HEK293 (cell line): Measurements from ENCODE around the gene MMAB.

ENCODE experiments used
- CTCF ChIA-PET: fragments of 350-600 bp; formaldehyde crosslinking; extraction: SDS; loops from one replicate; lab custom pipeline; 2021; ENCODE audit warnings: antibody characterized with exemption; lab: Yijun Ruan, JAX
- POLR2A ChIA-PET: fragments of 300-600 bp; formaldehyde crosslinking; extraction: SDS; loops from one replicate; lab custom pipeline; 2020; ENCODE audit warnings: antibody characterized with exemption, inconsistent platforms; lab: Yijun Ruan, JAX
- H3K27ac ChIP-seq: fragments of 200-500 bp; sonication (Bioruptor generic); 2 replicates; pipeline ENCODE4 v1.5.1; 2014; ENCODE audit warnings: low read depth, low read length, control low read depth, inconsistent platforms; ENCODE audit errors: extremely low read depth
- H3K36me3 ChIP-seq, 2 experiments: fragments of 200-500 bp in 1 of 2; sonication (Bioruptor generic) in 1 of 2; 1 replicate in 1 of 2; 2 replicates in 1 of 2; pipeline ENCODE4 v1.5.1; 2014 to 2017; ENCODE audit warnings: inconsistent platforms in 2 of 2, low read length in 2 of 2; ENCODE audit not compliant: control insufficient read depth in 2 of 2, insufficient read depth in 1 of 2
- H3K4me1 ChIP-seq: fragments of 200-500 bp; sonication (Bioruptor generic); 2 replicates; pipeline ENCODE4 v1.5.1; 2014; ENCODE audit warnings: mild to moderate bottlenecking, low read length, inconsistent platforms; ENCODE audit not compliant: control insufficient read depth, insufficient read depth
- H3K4me3 ChIP-seq: 2 replicates; pipeline ENCODE4 v1.5.1; 2011; ENCODE audit warnings: low read depth, mild to moderate bottlenecking, control low read depth, low read length, moderate library complexity
- H3K9me3 ChIP-seq: fragments of 200-500 bp; sonication (Bioruptor generic); 2 replicates; pipeline ENCODE4 v1.5.1; 2014; ENCODE audit warnings: low read depth, low read length, inconsistent platforms; ENCODE audit not compliant: control insufficient read depth, insufficient read depth
- ATF2 ChIP-seq: fragments of 450-650 bp; formaldehyde crosslinking; IDR thresholded peaks from 2 replicates; pipeline ENCODE4 v1.5.1; 2016; ENCODE audit warnings: missing biosample characterization, missing genetic modification characterization, low read depth
- BCL11A ChIP-seq: fragments of 450-650 bp; formaldehyde crosslinking; IDR thresholded peaks from 2 replicates; pipeline ENCODE4 v1.5.1; 2016; ENCODE audit warnings: low read depth, missing biosample characterization, missing genetic modification characterization
- GLIS1 ChIP-seq: fragments of 450-650 bp; formaldehyde crosslinking; IDR thresholded peaks from 2 replicates; pipeline ENCODE4 v1.5.1; 2016; ENCODE audit warnings: missing biosample characterization, missing genetic modification characterization
- GLIS2 ChIP-seq: fragments of 450-650 bp; formaldehyde crosslinking; IDR thresholded peaks from 2 replicates; pipeline ENCODE4 v1.5.1; 2016; ENCODE audit warnings: missing biosample characterization, missing genetic modification characterization
- PATZ1 ChIP-seq: fragments of 450-650 bp; formaldehyde crosslinking; IDR thresholded peaks from 2 replicates; pipeline ENCODE4 v1.5.1; 2016; ENCODE audit warnings: missing biosample characterization, missing genetic modification characterization
- PRDM10 ChIP-seq: fragments of 450-650 bp; formaldehyde crosslinking; IDR thresholded peaks from 2 replicates; pipeline ENCODE4 v1.5.1; 2016; ENCODE audit warnings: missing biosample characterization, missing genetic modification characterization
- SCRT1 ChIP-seq: fragments of 450-650 bp; formaldehyde crosslinking; IDR thresholded peaks from 2 replicates; pipeline ENCODE4 v1.5.1; 2016; ENCODE audit warnings: missing biosample characterization, missing genetic modification characterization, borderline replicate concordance
- SCRT2 ChIP-seq: fragments of 450-650 bp; formaldehyde crosslinking; IDR thresholded peaks from 2 replicates; pipeline ENCODE4 v1.5.1; 2016; ENCODE audit warnings: missing biosample characterization, missing genetic modification characterization
- SP3 ChIP-seq: fragments of 450-650 bp; formaldehyde crosslinking; IDR thresholded peaks from 2 replicates; pipeline ENCODE4 v1.5.1; 2016; ENCODE audit warnings: missing biosample characterization, missing genetic modification characterization
- ZBTB20 ChIP-seq: fragments of 450-650 bp; formaldehyde crosslinking; IDR thresholded peaks from 2 replicates; pipeline ENCODE4 v1.5.1; 2016; ENCODE audit warnings: missing biosample characterization, missing genetic modification characterization
- ZIC2 ChIP-seq: fragments of 450-650 bp; formaldehyde crosslinking; IDR thresholded peaks from 2 replicates; pipeline ENCODE4 v1.5.1; 2016; ENCODE audit warnings: missing biosample characterization, missing genetic modification characterization
- ZNF157 ChIP-seq: fragments of 450-650 bp; formaldehyde crosslinking; IDR thresholded peaks from 2 replicates; pipeline ENCODE4 v1.5.1; 2016; ENCODE audit warnings: missing biosample characterization, missing genetic modification characterization
- ZNF184 ChIP-seq: fragments of 450-650 bp; IDR thresholded peaks from 2 replicates; pipeline ENCODE4 v1.5.1; 2018; ENCODE audit warnings: missing biosample characterization, mild to moderate bottlenecking, missing genetic modification characterization
- ZNF26 ChIP-seq: fragments of 450-650 bp; formaldehyde crosslinking; IDR thresholded peaks from 2 replicates; pipeline ENCODE4 v1.5.1; 2016; ENCODE audit warnings: missing biosample characterization, missing genetic modification characterization
- ZNF423 ChIP-seq: fragments of 450-650 bp; formaldehyde crosslinking; IDR thresholded peaks from 2 replicates; pipeline ENCODE4 v1.5.1; 2016; ENCODE audit warnings: missing biosample characterization, missing genetic modification characterization
- ZNF530 ChIP-seq: fragments of 450-650 bp; formaldehyde crosslinking; IDR thresholded peaks from 2 replicates; pipeline ENCODE4 v1.5.1; 2016; ENCODE audit warnings: low read depth, missing biosample characterization, missing genetic modification characterization
- ZNF624 ChIP-seq: fragments of 450-650 bp; formaldehyde crosslinking; IDR thresholded peaks from 2 replicates; pipeline ENCODE4 v1.5.1; 2017; ENCODE audit warnings: missing biosample characterization, missing genetic modification characterization
- ZNF660 ChIP-seq: fragments of 450-650 bp; IDR thresholded peaks from 2 replicates; pipeline ENCODE4 v1.5.1; 2018; ENCODE audit warnings: missing biosample characterization, mild to moderate bottlenecking, missing genetic modification characterization
- ZNF777 ChIP-seq: fragments of 450-650 bp; formaldehyde crosslinking; IDR thresholded peaks from 2 replicates; pipeline ENCODE4 v1.5.1; 2017; ENCODE audit warnings: missing biosample characterization, missing genetic modification characterization, borderline replicate concordance
- ZNF843 ChIP-seq: fragments of 450-650 bp; formaldehyde crosslinking; IDR thresholded peaks from 2 replicates; pipeline ENCODE4 v1.5.1; 2016; ENCODE audit warnings: missing biosample characterization, missing genetic modification characterization
- ZSCAN23 ChIP-seq: fragments of 450-650 bp; formaldehyde crosslinking; IDR thresholded peaks from 2 replicates; pipeline ENCODE4 v1.5.1; 2016; ENCODE audit warnings: missing biosample characterization, missing genetic modification characterization

The MMAB gene

GRCh38 chr12:109608793-109609192 lies 35.5 kb upstream of the MMAB start (continued):
- no peak for TF ChIP-seq PRDM10 (tag by site-specific recombination)

- H3K4me3 ChIP-seq, result no peak overlapping the region
- no peak overlapping the region for H3K27ac ChIP-seq
- H3K4me1 ChIP-seq, result no peaks in the 10 kb centered on the region
- ChIA-PET POLR2A (no interaction called here), CTCF (interaction anchor here (0.6 to 1.4 kb wide), 3 partner anchors 10 to 222 kb away, joined by 3 to 5 read pairs (median 3); no protein-coding TSS in a partner anchor)
- TF ChIP-seq SP3 (tag by site-specific recombination) (no peak), ATF2 (0 out of 2 replicates have a peak, but pooled peaks have one; percentile 6), ZNF843 (tag by site-specific recombination) (no peak), ZSCAN23 (tag by site-specific recombination) (no peak)
- no peaks in the 10 kb centered on the region for H3K36me3 ChIP-seq
- no peaks in the 10 kb centered on the region for H3K9me3 ChIP-seq
Observed at GRCh38 chr12:109608270-109608669, 35.0 kb upstream of the MMAB start.

- Histone ChIP-seq H3K9me3 (no peaks in the 10 kb centered on the region), H3K27ac (no peak overlapping the region), H3K36me3 (no peaks in the 10 kb centered on the region), H3K4me1 (no peaks in the 10 kb centered on the region), H3K4me3 (no peak overlapping the region)
- TF ChIP-seq SCRT1, result peak; percentile 58; the same call in 1 of the 2 replicates
- peak; percentile 85 for TF ChIP-seq SCRT2 (tag by site-specific recombination)
- TF ChIP-seq ZNF26, result no peak
- TF ChIP-seq ZNF184, result no peak
- ChIA-PET POLR2A (no interaction called here), CTCF (interaction anchor here (0.7 kb wide), 1 partner anchor 9 kb away, joined by 5 read pairs; no protein-coding TSS in a partner anchor)
Observed at GRCh38 chr12:109607618-109608017, 34.3 kb upstream of the MMAB start.

GRCh38 chr12:109606320-109607028 lies 33.2 kb upstream of the MMAB start:
- no peaks in the 10 kb centered on the region for H3K9me3 ChIP-seq
- no peaks in the 10 kb centered on the region for H3K4me1 ChIP-seq
- TF ChIP-seq ZNF624 (tag by site-specific recombination) (no peak), GLIS2 (peak; percentile 63), ZNF777 (no peak), ZNF660 (tag by site-specific recombination) (no peak), ZNF530 (no peak), BCL11A (tag by site-specific recombination) (no peak), PATZ1 (tag by site-specific recombination) (0 out of 2 replicates have a peak, but pooled peaks have one; percentile 27), GLIS1 (tag by site-specific recombination) (peak; percentile 59), ZBTB20 (tag by site-specific recombination) (peak; percentile 75), ZNF157 (no peak), ZIC2 (peak; percentile 83), ZNF423 (tag by site-specific recombination) (0 out of 2 replicates have a peak, but pooled peaks have one; percentile 29)
- POLR2A ChIA-PET, result no interaction called here
- no peaks in the 10 kb centered on the region for H3K36me3 ChIP-seq
- CTCF ChIA-PET, result interaction anchor here (0.7 to 1.9 kb wide), 2 partner anchors 9 to 70 kb away, joined by 3 to 11 read pairs; no protein-coding TSS in a partner anchor
- no peak overlapping the region for H3K27ac ChIP-seq
- H3K4me3 ChIP-seq, result no peak overlapping the region
